Measurements from ENCODE around the gene TNNT3.
"Not testable (repeated sequence)": the region's sequence is repeated elsewhere in the genome, so short reads cannot be mapped to it uniquely, and the experiment has no call there.

TNNT3 gene

GRCh38 chr11:1919391-1920127 lies at the start of gene TNNT3:
TSS of gene TNNT3 (plus strand) at chr11:1919703. CDS start at chr11:1922875, 3,172 bp downstream.
- ATAC-seq, result no peak

DNA sequence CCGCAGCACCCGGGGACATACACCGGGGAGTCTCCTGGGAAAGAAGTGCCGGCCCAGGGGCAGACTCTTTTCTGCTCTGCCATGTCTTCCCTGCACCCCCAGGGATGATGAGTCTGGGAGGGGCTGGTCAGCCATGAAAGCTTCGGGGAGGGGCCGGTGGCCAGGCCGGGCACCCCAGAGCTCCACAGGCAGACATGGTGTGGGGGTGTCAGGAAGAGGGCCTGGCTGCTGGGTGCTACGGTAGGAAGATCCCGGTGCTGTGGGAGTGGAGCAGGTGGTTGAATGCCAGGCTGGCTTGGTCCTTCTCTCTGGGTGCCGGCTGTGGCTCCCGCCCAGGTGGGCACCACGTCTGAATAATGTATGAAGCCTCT lies 49.2 kb upstream of the TNNT3 start:
- ATAC-seq, result no peak

DNA sequence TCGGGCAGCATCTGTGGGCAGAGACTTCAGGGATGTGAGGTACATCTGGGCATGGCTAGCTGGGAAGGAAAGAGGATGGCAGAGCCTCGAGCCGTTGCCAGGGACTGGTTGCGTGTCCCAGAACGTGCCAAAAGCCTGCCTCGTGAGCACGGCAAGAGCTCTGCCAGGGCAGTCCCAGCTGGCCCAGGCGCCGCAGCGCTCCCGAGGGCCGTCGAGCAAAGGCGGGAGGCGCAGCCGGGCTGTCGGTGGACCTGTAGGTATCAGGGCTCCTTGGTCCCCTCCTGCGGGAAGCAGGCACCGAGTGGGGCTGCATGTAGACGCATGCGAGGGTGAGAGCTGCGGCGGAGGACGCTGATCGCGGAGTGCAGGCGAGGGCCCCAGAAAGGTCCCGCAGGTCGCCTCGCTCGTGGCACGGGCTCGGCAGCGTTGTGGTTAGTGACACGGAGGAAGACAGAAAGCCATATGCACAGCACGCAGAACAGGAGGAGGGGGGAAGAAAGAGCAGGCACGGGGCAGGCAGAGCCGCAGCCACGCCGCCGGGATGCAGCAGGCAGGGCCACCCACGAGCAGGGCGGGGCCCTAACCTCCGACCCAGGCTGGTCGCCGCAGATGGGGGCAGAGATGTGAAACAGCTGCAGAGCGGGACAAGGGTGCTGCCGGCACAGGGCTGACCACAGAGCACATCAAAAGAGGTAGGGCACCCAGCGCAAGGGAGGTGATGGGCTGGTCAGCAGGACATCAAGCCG lies 48.6 kb upstream of the TNNT3 start:
- peak; percentile 54 to 57 for ATAC-seq

DNA sequence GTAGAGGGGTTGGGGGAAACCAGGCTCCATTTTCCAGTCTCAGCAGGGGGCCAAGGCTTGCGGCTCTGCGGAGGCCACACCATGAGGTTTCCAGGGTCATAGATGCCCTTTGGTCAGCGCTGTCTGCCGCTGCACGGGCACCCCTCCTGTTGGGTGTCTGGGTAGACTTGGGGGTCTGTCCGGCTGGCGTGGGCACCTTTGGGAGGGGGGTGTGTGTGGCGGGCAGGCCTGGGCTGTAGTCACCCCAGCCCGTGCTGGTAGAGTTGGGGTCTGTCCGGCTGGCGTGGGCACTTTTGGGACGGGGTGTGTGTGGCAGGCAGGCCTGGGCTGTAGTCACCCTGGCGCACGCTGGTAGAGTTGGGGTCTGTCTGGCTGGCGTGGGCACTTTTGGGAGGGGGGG lies 48.0 kb upstream of the TNNT3 start:
- no peak for ATAC-seq

GRCh38 chr11:1872267-1872985 lies 47.1 kb upstream of the TNNT3 start:
- ATAC-seq, result no peak

DNA sequence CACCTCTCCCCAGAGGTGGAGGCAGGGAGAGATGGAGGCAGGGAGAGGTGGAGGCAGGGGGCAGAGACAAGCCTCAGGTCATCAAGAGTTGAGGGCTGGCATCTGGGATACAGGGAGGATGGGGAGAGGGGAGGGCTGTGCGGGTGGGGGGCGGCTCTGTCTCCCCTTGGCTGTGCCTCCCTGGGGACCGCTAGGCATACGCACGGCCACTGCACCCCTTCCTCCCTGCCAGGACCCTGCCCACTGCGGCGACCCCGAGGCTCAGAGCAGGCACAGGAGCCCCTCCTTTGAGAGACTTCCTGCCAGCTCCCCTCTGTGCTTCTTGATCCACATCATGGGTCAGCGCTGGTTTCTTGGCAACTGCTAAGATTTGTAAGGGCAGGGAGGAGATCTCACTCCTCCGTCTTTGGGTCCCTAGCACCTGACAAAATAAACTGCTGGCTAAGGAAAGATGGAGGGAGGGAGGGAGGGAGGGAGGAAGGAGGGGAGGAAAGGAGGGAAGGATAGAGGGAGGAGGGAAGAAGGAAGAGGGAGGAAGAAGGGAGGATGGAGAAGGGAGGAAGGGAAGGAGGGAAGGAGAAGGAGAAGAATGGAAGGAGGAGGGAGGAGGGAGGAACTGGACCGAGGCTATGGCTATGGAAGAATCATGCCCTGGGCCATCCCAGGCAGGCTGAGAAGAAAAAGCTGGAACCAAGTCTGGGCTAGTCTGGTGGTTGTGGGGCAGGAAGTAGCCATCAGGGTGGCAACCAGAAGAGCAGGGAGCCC lies 46.3 kb upstream of the TNNT3 start:
- ATAC-seq, result no peak

- not testable (repeated sequence) for ATAC-seq
These were observed 45.7 kb upstream of the TNNT3 start for GRCh38 chr11:1873813-1874150.

GRCh38 chr11:1874441-1875092 lies 44.9 kb upstream of the TNNT3 start:
- not testable (repeated sequence) for ATAC-seq

DNA sequence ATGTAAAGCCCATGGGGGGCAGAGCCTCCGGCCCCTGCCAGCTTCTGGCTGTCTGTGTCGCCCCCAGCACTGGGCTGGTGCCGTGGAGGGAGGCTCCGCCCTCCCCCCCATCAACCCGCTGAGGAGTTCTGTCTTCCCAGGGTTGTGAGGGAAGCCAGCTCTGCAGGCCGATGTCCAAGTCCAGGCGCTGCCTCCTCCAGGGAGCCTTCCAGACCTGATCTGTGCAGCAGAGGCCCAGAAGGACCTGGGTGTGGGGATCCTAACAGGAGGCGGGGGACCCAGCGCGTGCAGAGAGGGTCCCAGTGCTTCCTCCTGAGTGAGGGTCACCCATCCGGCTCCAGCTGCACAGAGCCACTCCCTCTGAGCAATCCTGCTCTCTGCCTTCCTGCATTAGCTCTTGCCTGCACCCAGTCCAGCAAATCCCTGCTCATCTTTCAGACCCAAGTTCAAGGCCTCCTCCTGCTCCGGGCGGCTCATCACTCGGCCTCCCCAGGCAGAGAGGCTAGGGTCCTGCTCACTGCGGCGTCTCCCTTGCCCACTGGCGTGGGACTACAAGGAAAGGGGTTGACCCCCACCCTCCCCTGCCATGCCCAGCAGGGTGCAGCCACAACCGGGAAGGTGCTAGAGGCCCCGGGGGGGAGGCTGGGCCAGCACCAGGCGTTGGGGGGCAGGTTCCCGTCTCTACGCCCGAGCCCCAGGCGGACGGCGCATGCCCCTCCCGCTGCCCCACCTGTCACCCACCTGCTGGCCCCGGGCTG lies 44.2 kb upstream of the TNNT3 start:
- no peak for ATAC-seq

DNA sequence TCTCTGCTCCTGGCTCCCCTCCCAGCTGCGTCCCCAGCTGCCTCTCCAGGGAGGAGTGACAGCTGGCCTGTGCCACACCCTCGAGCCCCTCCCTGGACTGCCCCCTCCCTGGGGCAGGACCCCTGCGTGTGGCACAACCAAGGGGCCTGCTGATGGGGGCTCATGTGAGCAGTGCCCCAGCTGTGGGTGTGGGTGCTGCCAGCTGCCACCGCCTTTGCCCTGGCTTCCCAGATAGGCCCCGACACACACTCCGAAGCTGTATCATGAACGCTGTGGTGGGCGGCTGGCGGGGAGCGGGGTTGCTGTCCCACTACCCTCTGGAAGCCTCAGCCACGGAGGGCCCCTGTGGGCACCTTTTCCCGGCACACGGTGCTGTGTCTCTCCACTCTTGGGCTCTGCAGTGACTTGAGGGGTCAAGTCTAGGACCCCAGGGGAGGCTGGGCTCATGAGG lies 43.6 kb upstream of the TNNT3 start:
- not testable (repeated sequence) for ATAC-seq

DNA sequence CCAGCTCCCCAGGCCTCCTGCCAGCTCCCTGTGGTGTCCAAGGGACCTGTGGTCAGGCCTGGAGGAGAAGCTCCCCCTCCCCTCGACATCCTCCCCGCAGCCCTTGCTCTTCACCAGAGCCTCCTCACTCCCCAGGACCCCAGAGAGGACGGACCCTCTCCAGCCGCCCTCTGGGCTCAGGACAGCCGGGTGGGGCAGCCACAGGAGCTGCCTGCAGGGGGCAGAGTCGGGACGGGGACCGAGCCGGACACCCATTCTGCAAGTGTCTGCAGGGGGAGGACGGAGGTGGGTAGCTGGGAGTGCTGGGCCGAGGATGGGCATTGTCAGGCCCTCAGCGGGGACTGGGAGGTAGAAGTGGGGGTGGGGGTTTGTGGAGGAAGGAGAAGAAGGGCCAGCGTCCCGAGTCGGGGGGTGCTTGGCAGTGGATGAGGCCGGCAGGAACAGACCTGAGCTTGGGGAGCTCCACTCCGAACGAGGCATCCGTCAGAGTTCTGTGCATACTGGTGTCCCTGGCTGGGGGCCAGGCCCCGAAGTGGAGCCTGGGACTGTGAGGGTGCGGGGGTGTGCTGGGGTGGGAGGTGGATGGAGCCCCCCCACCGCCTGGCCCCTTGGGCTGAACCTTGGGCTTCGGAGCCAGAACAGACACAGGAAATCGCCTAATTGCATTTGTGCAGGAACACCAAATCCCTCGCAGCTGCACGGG lies 43.0 kb upstream of the TNNT3 start:
- ATAC-seq, result no peak

DNA sequence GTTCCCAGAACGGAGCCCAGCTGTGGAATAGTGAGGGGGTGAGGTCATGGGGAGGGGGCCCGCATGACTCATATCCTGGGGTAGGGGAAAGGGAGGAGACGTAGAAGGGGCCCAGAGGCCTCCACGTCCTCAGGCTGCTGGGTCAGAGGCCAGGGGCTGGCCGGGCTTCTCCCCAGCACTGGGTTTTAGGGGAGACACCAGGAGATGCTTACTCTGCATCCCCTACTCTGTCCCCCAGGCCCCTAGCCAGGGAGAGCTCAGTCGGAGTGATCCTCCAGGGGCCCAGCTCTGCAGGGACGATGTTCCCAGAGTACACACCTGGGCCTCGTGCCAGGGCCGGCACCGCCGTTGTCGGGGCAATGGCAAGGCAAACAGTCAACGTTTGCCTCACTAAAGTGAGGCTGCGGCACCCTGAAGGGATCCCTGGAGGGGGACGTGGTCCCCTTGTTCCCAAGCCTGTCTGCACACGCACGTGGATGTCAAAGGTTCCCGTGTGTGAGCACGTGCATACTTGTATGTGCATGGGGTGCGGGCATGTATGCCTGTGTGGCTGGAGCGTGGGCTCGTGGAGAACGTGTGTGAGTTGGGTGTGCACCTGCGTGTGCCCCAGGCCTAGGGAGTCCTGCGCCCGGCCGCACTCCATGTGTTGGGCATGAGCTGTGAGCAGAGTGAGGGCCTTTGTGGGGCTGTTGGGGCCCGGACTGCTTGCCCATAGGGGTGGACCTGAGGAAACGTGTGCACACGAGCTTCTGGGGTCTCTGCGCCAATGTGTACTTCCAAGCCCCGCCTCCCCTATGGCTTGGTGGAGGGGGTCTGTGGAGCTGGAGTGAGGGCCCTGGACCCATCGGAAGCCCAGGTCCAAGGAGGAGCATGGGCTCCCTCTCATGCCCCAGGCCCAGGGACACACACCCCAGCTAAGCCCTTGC lies 42.0 kb upstream of the TNNT3 start:
- ATAC-seq, result no peak

- ATAC-seq, result no peak
These were observed 41.1 kb upstream of the TNNT3 start for GRCh38 chr11:1878137-1879031.

DNA sequence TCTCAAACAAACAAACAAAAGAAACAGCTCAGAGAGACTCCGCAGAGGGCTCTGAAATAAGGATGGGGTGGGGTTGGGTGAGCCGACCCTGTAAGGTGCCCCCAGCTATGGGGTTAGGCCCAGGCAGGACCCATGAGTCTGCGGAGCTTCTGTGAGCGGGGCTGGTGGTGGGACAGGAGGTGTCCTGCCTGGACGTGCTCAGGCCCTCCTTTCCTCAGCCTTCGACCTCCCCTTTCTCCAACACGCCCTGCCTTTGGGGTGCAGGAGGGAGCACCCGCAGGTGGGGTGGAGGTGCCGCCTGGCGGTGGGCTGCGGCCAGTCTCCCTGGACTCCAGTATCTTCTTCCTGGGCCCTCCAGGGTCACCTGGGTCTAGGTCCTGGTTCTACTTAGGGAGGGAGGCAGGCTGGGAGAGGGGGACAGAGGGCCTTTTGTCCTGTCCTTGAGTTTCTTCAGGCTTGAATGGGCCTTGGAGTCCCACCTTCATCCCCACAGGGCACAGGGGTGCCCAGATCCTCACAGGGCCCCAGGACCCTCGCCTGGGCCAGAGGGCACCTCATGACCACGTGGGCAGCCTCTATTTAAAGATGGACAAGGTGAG lies 40.1 kb upstream of the TNNT3 start:
- ATAC-seq, result no peak

DNA sequence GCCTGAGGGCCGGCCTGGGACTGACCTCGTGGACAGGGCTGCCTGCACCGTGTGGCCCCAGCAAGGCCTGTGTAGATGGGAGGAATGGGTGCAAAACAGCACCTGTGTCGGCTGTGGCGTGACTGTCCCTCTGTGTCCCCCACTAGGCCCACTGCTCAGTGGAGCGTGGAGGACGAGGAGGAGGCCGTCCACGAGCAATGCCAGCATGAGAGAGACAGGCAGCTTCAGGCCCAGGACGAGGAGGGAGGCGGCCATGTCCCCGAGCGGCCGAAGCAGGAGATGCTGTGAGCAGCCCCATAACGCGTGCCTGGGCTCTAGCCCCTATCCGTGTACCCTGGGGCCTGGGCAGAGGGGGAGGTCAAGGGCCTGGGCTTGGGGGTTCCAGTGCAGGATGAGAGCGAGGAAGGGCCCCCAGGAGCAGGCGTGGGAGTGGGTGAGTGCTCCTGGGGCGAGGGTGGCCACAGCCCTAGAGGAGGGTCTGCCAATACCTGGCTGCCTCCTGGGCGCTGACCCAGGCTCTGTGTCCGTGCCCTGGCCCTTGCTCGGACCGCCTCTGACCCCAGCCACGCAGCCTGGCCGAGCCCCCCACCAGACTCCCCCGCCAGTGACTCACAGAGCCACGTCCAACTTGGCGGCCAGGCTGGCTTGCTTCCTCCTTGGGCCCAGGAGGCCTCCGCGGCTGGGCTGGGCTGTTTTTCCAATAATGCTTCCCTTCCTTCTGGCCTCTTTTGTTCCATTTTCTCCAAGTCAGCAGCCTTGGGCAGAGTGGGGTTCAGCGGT lies 39.4 kb upstream of the TNNT3 start:
- no peak for ATAC-seq

DNA sequence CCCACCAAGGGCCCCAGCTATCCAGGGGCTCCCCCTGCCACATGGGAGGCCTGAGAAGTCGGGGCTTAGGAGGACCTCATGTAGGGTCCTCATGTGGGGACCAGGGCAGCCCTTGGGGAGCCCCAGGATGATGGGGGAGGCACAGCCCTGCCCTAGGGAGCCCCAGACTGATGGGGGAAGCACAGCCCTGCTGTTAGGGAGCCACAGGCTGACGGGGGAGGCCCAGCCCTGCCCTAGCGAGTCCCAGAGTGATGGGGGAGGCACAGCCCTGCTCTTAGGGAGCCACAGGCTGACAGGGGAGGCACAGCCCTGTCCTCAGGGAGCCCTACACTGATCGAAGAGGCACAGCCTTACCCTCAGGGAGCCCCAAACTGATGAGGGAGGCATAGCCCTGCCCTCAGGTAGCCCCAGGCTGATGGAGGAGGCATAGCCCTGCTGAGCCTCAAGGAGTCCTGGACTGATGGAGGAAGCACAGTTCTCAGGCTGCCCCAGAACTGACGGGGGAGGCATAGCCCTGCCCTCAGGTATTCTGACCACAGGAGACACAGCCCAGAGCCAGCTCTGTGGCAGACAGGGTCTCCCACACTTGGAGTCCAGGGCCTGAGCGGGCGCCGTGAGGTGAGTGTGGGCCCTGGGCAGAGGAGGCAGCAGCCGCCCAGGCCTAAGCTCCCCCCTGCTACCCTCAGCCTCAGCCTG lies 38.6 kb upstream of the TNNT3 start:
- ATAC-seq, result no peak

All from activated CD4-positive, CD25-positive, alpha-beta regulatory T cell treated with anti-CD3 and anti-CD28 coated beads, Interleukin-2, amount 50 U/mL, for 24 hours (primary cell).